Measurements from ENCODE around the gene DNAJC11. TPM values are rescaled to one million over a fixed set of nuclear protein-coding genes. Genes with fewer than 3 reads are reported as not detected.

The DNAJC11 gene
- total RNA-seq, 2 donors from 2014 or later: 64.7 to 71.1 TPM

GRCh38 chr1:6621429-6622391 lies 79.9 kb downstream of the DNAJC11 start:
- peaks cover 4% of the 10 kb centered on the region for H3K9me3 Mint-ChIP-seq

GRCh38 chr1:6619045-6619444 lies 82.6 kb downstream of the DNAJC11 start:
- peaks cover 3% of the 10 kb centered on the region for H3K4me1 Mint-ChIP-seq
- no peaks in the 10 kb centered on the region for H3K4me1 ChIP-seq (ENCODE audit: control insufficient read depth, insufficient read depth, low read length)
- no peak overlapping the region for H3K4me3 Mint-ChIP-seq
- H3K27ac Mint-ChIP-seq: no peak overlapping the region
- H3K9me3 Mint-ChIP-seq: peaks cover 4% of the 10 kb centered on the region
- no peak for TF ChIP-seq CTCF (conservative IDR thresholded peaks at IDR 0.05)
- H3K9ac ChIP-seq (ENCODE audit: extremely low read depth, low read length, poor library complexity, severe bottlenecking): no peak overlapping the region
- 96 to 100% methylated on average over 2 to 4 of the region's 4 CpGs for WGBS, 2 experiments (ENCODE audit: insufficient coverage in 1 of 2, insufficient read length in 1 of 2)
- peaks cover 73% of the 10 kb centered on the region for H3K36me3 ChIP-seq (ENCODE audit: control insufficient read depth, insufficient read depth, low read length)
- no peaks in the 10 kb centered on the region for H3K9me3 ChIP-seq (ENCODE audit: control insufficient read depth, low read length)
- DNase-seq: no peak
- no peaks in the 10 kb centered on the region for H3K27me3 Mint-ChIP-seq (ENCODE audit: insufficient read depth)
- no peak overlapping the region for H3K27ac ChIP-seq (ENCODE audit: low read depth, low read length)
- peaks cover 60% of the 10 kb centered on the region for H3K36me3 Mint-ChIP-seq (ENCODE audit: low read depth)
- no peak overlapping the region for H3K4me3 ChIP-seq (ENCODE audit: low read length)
- H3K27me3 ChIP-seq (ENCODE audit: control insufficient read depth, insufficient read depth, low read length, poor library complexity, severe bottlenecking): no peaks in the 10 kb centered on the region

More at GRCh38 chr1:6621429-6622391, 79.9 kb downstream of the DNAJC11 start:
- H3K9me3 ChIP-seq (ENCODE audit: control insufficient read depth, low read length): no peaks in the 10 kb centered on the region
- Mint-ChIP-seq H3K27ac (peak overlapping the region; percentile 64), H3K4me1 (no peaks in the 10 kb centered on the region), H3K4me3 (no peak overlapping the region), H3K27me3 (ENCODE audit: insufficient read depth) (no peaks in the 10 kb centered on the region), H3K36me3 (ENCODE audit: low read depth) (peaks cover 61% of the 10 kb centered on the region)
- H3K27me3 ChIP-seq (ENCODE audit: control insufficient read depth, insufficient read depth, low read length, poor library complexity, severe bottlenecking): no peaks in the 10 kb centered on the region
- no peak overlapping the region for H3K4me3 ChIP-seq (ENCODE audit: low read length)
- H3K27ac ChIP-seq (ENCODE audit: low read depth, low read length): no peak overlapping the region
- no peaks in the 10 kb centered on the region for H3K4me1 ChIP-seq (ENCODE audit: control insufficient read depth, insufficient read depth, low read length)
- no peak for DNase-seq
- TF ChIP-seq CTCF (conservative IDR thresholded peaks at IDR 0.05): no peak
- H3K36me3 ChIP-seq (ENCODE audit: control insufficient read depth, insufficient read depth, low read length): peaks cover 75% of the 10 kb centered on the region
- no peak overlapping the region for H3K9ac ChIP-seq (ENCODE audit: extremely low read depth, low read length, poor library complexity, severe bottlenecking)
- 92 to 95% methylated on average over 33 to 41 of the region's 41 CpGs for WGBS, 2 experiments (ENCODE audit: insufficient coverage in 1 of 2, insufficient read length in 1 of 2)

- Mint-ChIP-seq H3K9me3 (no peaks in the 10 kb centered on the region), H3K27me3 (ENCODE audit: insufficient read depth) (peaks cover 5% of the 10 kb centered on the region), H3K36me3 (ENCODE audit: low read depth) (peaks cover 27% of the 10 kb centered on the region), H3K4me3 (peak overlapping the region; percentile 72), H3K27ac (peak overlapping the region; percentile 89), H3K4me1 (peaks cover 9% of the 10 kb centered on the region)
- no peaks in the 10 kb centered on the region for H3K4me1 ChIP-seq (ENCODE audit: control insufficient read depth, insufficient read depth, low read length)
- 1% methylated on average over 33 to 80 of the region's 82 CpGs for WGBS, 2 experiments (ENCODE audit: insufficient coverage in 1 of 2, insufficient read length in 1 of 2)
- no peaks in the 10 kb centered on the region for H3K9me3 ChIP-seq (ENCODE audit: control insufficient read depth, low read length)
- H3K27me3 ChIP-seq (ENCODE audit: control insufficient read depth, insufficient read depth, low read length, poor library complexity, severe bottlenecking): no peaks in the 10 kb centered on the region
- no peak for TF ChIP-seq CTCF (conservative IDR thresholded peaks at IDR 0.05)
- peak overlapping the region; percentile 87 for H3K4me3 ChIP-seq (ENCODE audit: low read length)
- H3K27ac ChIP-seq (ENCODE audit: low read depth, low read length): no peak overlapping the region
- H3K9ac ChIP-seq (ENCODE audit: extremely low read depth, low read length, poor library complexity, severe bottlenecking): peak overlapping the region; percentile 62
- H3K36me3 ChIP-seq (ENCODE audit: control insufficient read depth, insufficient read depth, low read length): peaks cover 35% of the 10 kb centered on the region
- peak; percentile 64 for DNase-seq
Observed at GRCh38 chr1:6614929-6615785, 86.5 kb downstream of the DNAJC11 start.

All from endodermal cell (in vitro differentiated cells).